Naive thymus-derived CD4-positive, alpha-beta T cell (primary cell): ENCODE measurements around the gene QPCTL. TPM values are rescaled to one million over a fixed set of nuclear protein-coding genes. Genes with fewer than 3 reads are reported as not detected.

Experiments used
- ATAC-seq: fragments of 150-1000 bp; cut with Tn5 transposase; 2 replicates; pipeline ENCODE4 v1.10.0; 2021; ENCODE audit warnings: mild to moderate bottlenecking, moderate library complexity
- CTCF ChIA-PET: fragments of 350-600 bp; sonication (Branson Sonifier 250); formaldehyde crosslinking; loops from one replicate; lab custom pipeline; 2021; ENCODE audit warnings: antibody characterized with exemption; lab: Charles Lee
- POLR2A ChIA-PET: fragments of 350-600 bp; sonication (Branson Sonifier 250); formaldehyde crosslinking; loops from one replicate; lab custom pipeline; 2021; ENCODE audit warnings: antibody characterized with exemption, inconsistent platforms; lab: Charles Lee
- DNase-seq, 9 donors: peaks; one replicate each; pipeline versions ENCODE4 v3.0.0 to v3.0.0-alpha.2; 2020 to 2022; ENCODE audit warnings: mixed read lengths in 1 of 9
- H3K27ac ChIP-seq: one replicate; pipeline ENCODE4 v1.7.0; 2013; ENCODE audit warnings: mild to moderate bottlenecking, low read depth, low read length, moderate library complexity
- H3K27me3 ChIP-seq, 2 donors: one replicate each; pipeline ENCODE4 v1.7.0; 2013; ENCODE audit warnings: low read length in 2 of 2, mild to moderate bottlenecking in 2 of 2, moderate library complexity in 2 of 2; ENCODE audit not compliant: control insufficient read depth in 2 of 2, insufficient read depth in 2 of 2
- H3K36me3 ChIP-seq, 3 experiments: 1 replicate in 2 of 3; 2 replicates in 1 of 3; pipeline ENCODE4 v1.7.0; 2013; ENCODE audit warnings: low read length in 3 of 3, mild to moderate bottlenecking in 3 of 3, moderate library complexity in 1 of 3; ENCODE audit not compliant: insufficient read depth in 3 of 3, control insufficient read depth in 2 of 3
- H3K4me1 ChIP-seq, 2 donors: one replicate each; pipeline ENCODE4 v1.7.0; 2013; ENCODE audit warnings: low read length in 2 of 2, mild to moderate bottlenecking in 2 of 2, moderate library complexity in 1 of 2; ENCODE audit not compliant: control insufficient read depth in 2 of 2, insufficient read depth in 2 of 2
- H3K4me3 ChIP-seq: 2 replicates; pipeline ENCODE4 v1.7.0; 2013; ENCODE audit warnings: mild to moderate bottlenecking, low read length
- H3K9me3 ChIP-seq, 3 experiments: 1 replicate in 2 of 3; 2 replicates in 1 of 3; pipeline ENCODE4 v1.7.0; 2013; ENCODE audit warnings: low read length in 3 of 3; ENCODE audit not compliant: control insufficient read depth in 2 of 3
- H3K27ac Mint-ChIP-seq, 9 donors: one replicate each; pipeline ENCODE4 v1.8.0; 2020 to 2022; ENCODE audit warnings: mixed read lengths in 9 of 9, mild to moderate bottlenecking in 8 of 9, moderate library complexity in 5 of 9, inconsistent platforms in 2 of 9
- H3K27me3 Mint-ChIP-seq, 5 donors: one replicate each; pipeline ENCODE4 v1.8.0; 2021 to 2022; ENCODE audit warnings: mixed read lengths in 5 of 5, mild to moderate bottlenecking in 1 of 5
- H3K36me3 Mint-ChIP-seq, 5 donors: one replicate each; pipeline ENCODE4 v1.8.0; 2020 to 2022; ENCODE audit warnings: mixed read lengths in 5 of 5, mild to moderate bottlenecking in 3 of 5, inconsistent platforms in 1 of 5
- H3K4me1 Mint-ChIP-seq, 7 donors: one replicate each; pipeline ENCODE4 v1.8.0; 2020 to 2022; ENCODE audit warnings: mixed read lengths in 7 of 7, mild to moderate bottlenecking in 3 of 7, inconsistent platforms in 1 of 7
- H3K4me3 Mint-ChIP-seq, 10 donors: one replicate each; pipeline ENCODE4 v1.8.0; 2020 to 2022; ENCODE audit warnings: mild to moderate bottlenecking in 10 of 10, mixed read lengths in 10 of 10, moderate library complexity in 6 of 10, inconsistent platforms in 2 of 10
- H3K9me3 Mint-ChIP-seq, 11 donors: one replicate each; pipeline ENCODE4 v1.8.0; 2020 to 2022; ENCODE audit warnings: mixed read lengths in 11 of 11, mild to moderate bottlenecking in 4 of 11, inconsistent platforms in 1 of 11, moderate library complexity in 1 of 11
- intact Hi-C, 2 donors: fragments of 100-400 bp; cut with micrococcal nuclease; formaldehyde crosslinking; loops; one replicate each; pipeline ENCODE4 v1.15.1; 2023
- polyA plus RNA-seq, 2 donors: library from polyadenylated mRNA; unstranded; fragments of 300-500 nt; fragmentation: Illumina TruSeq; gene quantifications; one replicate each; pipeline ENCODE4 v1.2.3, GENCODE V29; 2021
- total RNA-seq, 6 experiments: library from RNA in 5 of 6; stranded (reverse) in 5 of 6; gene quantifications; 1 replicate in 5 of 6; 2 replicates in 1 of 6; pipeline ENCODE4 v1.2.3 and lab custom pipeline; 2021 to 2026

The QPCTL gene
- total and polyA plus RNA-seq, 7 experiments from 2014 or later, result 1.2 to 8.9 (median 7.0) TPM

DNA sequence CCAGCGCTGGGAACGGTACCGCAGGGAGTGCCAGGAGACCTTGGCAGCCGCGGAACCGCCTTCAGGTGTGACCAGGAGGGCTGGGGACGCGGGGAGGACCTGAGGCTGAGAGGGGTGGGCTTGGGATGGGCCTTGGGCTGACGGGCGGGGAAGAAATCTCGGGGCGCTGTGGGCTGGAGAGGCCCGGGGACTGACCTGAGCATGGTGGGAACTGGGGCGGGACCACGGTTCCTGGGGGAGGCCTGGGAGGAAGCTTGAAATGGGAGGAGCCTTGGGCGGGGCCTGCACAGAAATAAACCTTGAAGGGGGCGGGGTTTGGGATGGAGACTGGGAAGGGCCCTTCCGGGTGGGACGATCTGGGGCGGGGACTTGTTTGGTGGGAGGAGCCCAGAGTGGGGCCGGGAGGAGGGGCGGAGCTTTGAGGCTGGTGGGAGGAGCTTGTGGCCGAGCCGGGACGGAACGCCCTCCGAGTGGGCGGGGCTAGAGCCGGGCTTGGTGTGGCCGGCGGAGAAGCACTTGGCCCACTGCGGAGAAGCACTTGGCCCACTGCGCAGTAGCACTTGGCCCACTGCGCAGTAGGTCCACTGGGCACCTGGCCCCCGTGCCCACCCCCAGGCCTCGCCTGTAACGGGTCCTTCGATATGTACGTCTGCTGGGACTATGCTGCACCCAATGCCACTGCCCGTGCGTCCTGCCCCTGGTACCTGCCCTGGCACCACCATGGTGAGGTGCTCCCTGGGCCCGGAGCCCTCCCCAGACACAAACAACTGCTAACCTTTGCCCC is 21.6 kb upstream of the QPCTL start:
- no peaks in the 10 kb centered on the region for H3K36me3 ChIP-seq
- CTCF ChIA-PET, result interaction anchor here (0.7 to 0.8 kb wide), 2 partner anchors 11 to 13 kb away, joined by 3 read pairs; no protein-coding TSS in a partner anchor
- H3K27ac Mint-ChIP-seq, result peak overlapping the region in 1 of 9 donors; percentile 13
- intact Hi-C loops, result loop anchor here in 1 of 2 donors (1.0 kb wide), 1 partner anchor 10 kb away; no protein-coding TSS in a partner anchor
- ATAC-seq (peak; percentile 58), DNase-seq (peak in 4 of 9 donors; percentile 14 to 87 (median 31))
- H3K27ac ChIP-seq, result no peak overlapping the region
- H3K4me3 Mint-ChIP-seq, result peak overlapping the region in 8 of 10 donors; percentile 39 to 96 (median 74)
- no peaks in the 10 kb centered on the region for H3K9me3 ChIP-seq
- peaks cover 30 to 39% (median 32%) of the 10 kb centered on the region in 7 donors for H3K4me1 Mint-ChIP-seq
- no peak overlapping the region for H3K4me3 ChIP-seq
- no peaks in the 10 kb centered on the region for H3K27me3 ChIP-seq
- POLR2A ChIA-PET, result interaction anchor here (0.6 to 5.7 kb wide), 4 partner anchors 9 to 32 kb away, joined by 3 to 18 read pairs (median 3); partner anchors contain the start of gene SNRPD2
- no peaks in the 10 kb centered on the region for H3K9me3 Mint-ChIP-seq
- peaks cover 0 to 8% (median 0%) of the 10 kb centered on the region in 5 donors for H3K36me3 Mint-ChIP-seq
- peaks cover 0 to 22% (median 17%) of the 10 kb centered on the region in 5 donors for H3K27me3 Mint-ChIP-seq
- H3K4me1 ChIP-seq, result peaks cover 15 to 25% of the 10 kb centered on the region in 2 donors

DNA sequence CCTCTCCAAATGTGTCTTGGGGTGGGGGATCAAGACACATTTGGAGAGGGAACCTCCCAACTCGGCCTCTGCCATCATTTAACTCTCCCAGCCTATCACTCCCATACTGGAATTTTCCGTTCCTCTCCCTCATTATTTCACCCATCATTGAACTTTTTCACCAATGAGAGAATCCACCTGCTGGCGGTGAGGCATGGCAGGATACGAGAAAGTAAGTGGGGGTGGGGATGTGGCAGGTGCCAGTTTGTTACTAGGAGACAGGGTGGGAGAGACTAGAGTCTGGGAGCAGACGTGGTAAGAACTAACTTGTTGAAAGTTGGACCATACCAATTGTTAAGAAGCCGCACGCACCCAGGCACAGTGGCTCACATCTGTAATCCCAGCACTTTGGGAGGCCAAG is 17.5 kb upstream of the QPCTL start:
- Histone ChIP-seq H3K36me3 (no peaks in the 10 kb centered on the region), H3K4me1 (peaks cover 4 to 16% of the 10 kb centered on the region in 2 donors), H3K4me3 (no peak overlapping the region), H3K27ac (no peak overlapping the region), H3K27me3 (no peaks in the 10 kb centered on the region), H3K9me3 (no peaks in the 10 kb centered on the region)
- Mint-ChIP-seq H3K4me3 (peak overlapping the region in 2 of 10 donors; percentile 38 to 63), H3K9me3 (no peaks in the 10 kb centered on the region), H3K27me3 (peaks cover 0 to 18% (median 15%) of the 10 kb centered on the region in 5 donors), H3K27ac (no peak overlapping the region), H3K36me3 (peaks cover 0 to 8% (median 0%) of the 10 kb centered on the region in 5 donors), H3K4me1 (peaks cover 8 to 37% (median 27%) of the 10 kb centered on the region in 7 donors)
- no peak for DNase-seq
- intact Hi-C loops, result no loop called here
- POLR2A ChIA-PET, result no interaction called here
- ATAC-seq, result no peak
- CTCF ChIA-PET, result interaction anchor here (0.7 kb wide), 1 partner anchor 14 kb away, joined by 5 read pairs; no protein-coding TSS in a partner anchor

DNA sequence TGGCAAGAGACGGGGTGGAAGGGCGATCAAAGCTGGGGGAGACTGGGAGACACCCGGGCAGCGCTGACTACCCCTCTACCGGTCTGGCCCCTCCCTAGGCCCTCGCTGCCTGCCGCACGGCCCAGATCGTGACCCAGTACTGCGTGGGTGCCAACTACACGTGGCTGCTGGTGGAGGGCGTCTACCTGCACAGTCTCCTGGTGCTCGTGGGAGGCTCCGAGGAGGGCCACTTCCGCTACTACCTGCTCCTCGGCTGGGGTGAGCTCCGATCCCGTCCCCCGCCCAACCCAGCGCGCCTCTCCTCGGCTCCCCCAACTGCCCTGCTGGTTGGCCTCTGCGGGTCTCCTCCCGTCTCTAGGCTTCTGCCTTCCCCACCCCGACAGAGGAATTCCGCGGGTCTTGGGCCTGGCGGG is 15.6 kb upstream of the QPCTL start:
- H3K27ac Mint-ChIP-seq, result peak overlapping the region in 3 of 9 donors; percentile 40 to 81 (median 75)
- no peaks in the 10 kb centered on the region for H3K9me3 ChIP-seq

DNA sequence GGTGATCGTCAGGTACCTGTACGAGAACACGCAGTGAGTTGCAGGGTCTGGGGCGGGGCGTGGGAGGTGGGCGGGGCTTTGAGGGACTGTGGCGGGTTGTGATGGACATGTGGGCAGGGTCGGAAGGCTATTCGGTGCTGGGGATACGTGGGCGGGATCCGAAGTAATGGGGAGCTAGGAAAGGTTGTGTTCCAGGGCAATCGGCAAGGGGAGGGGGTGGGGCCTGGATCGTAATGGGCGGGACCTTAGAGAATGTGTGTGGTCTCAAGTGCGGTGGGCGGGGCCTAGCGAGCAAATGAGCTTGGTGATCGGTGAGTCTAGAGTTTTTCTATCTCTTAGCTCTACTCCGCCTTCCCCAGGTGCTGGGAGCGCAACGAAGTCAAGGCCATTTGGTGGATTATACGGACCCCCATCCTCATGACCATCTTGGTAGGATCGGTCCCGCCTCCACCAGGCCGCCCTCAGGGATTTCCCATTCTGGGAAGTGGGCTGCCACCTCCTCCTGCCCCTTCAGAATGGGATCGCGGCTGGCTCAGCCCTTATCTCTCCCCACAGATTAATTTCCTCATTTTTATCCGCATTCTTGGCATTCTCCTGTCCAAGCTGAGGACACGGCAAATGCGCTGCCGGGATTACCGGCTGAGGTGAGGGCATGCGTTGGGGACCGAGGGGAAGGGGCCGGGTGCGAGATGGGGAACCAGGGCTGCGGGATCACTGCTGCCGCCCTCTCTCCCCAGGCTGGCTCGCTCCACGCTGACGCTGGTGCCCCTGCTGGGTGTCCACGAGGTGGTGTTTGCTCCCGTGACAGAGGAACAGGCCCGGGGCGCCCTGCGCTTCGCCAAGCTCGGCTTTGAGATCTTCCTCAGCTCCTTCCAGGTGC is 14.9 kb upstream of the QPCTL start:
- ChIA-PET CTCF (interaction anchor here (0.6 to 2.7 kb wide), 6 partner anchors 8 to 632 kb away, joined by 3 to 13 read pairs (median 4); partner anchors contain the start of genes FBXO46, QPCTL and SNRPD2), POLR2A (interaction anchor here (0.5 to 3.6 kb wide), 8 partner anchors 9 to 174 kb away, joined by 3 to 18 read pairs (median 4); partner anchors contain the start of genes GIPR, QPCTL and SNRPD2)
- Histone ChIP-seq H3K9me3 (no peaks in the 10 kb centered on the region), H3K4me3 (peak overlapping the region; percentile 40), H3K36me3 (no peaks in the 10 kb centered on the region), H3K4me1 (peaks cover 14 to 17% of the 10 kb centered on the region in 2 donors), H3K27ac (no peak overlapping the region), H3K27me3 (no peaks in the 10 kb centered on the region)
- DNase-seq (peak; percentile 53 to 91 (median 76)), ATAC-seq (peak; percentile 71)
- Mint-ChIP-seq H3K27me3 (peaks cover 0 to 7% (median 3%) of the 10 kb centered on the region in 5 donors), H3K4me3 (peak overlapping the region; percentile 80 to 97 (median 90)), H3K36me3 (peaks cover 0 to 3% (median 0%) of the 10 kb centered on the region in 5 donors), H3K27ac (peak overlapping the region in 8 of 9 donors; percentile 33 to 90 (median 76)), H3K9me3 (no peaks in the 10 kb centered on the region), H3K4me1 (peaks cover 7 to 26% (median 24%) of the 10 kb centered on the region in 7 donors)
- intact Hi-C loops, result loop anchor here in 1 of 2 donors (1.0 kb wide), 2 partner anchors 8 to 15 kb away; partner anchors contain the start of gene QPCTL

More for the DNA sequence above, 15.6 kb upstream of the QPCTL start:
- DNase-seq, result peak in 7 of 9 donors; percentile 33 to 68 (median 55)
- intact Hi-C loops, result loop anchor here in 1 of 2 donors (1.0 kb wide), 2 partner anchors 8 to 15 kb away; partner anchors contain the start of gene QPCTL
- Histone ChIP-seq H3K27ac (peak overlapping the region; percentile 58), H3K4me1 (peaks cover 11 to 13% of the 10 kb centered on the region in 2 donors), H3K4me3 (peak overlapping the region; percentile 64), H3K27me3 (no peaks in the 10 kb centered on the region), H3K36me3 (no peaks in the 10 kb centered on the region)
- peaks cover 0 to 4% (median 0%) of the 10 kb centered on the region in 5 donors for H3K36me3 Mint-ChIP-seq
- peak; percentile 42 for ATAC-seq
- H3K4me3 Mint-ChIP-seq, result peak overlapping the region; percentile 61 to 93 (median 80)
- peaks cover 3 to 23% (median 21%) of the 10 kb centered on the region in 7 donors for H3K4me1 Mint-ChIP-seq
- H3K27me3 Mint-ChIP-seq, result peaks cover 0 to 7% (median 4%) of the 10 kb centered on the region in 5 donors
- no peaks in the 10 kb centered on the region for H3K9me3 Mint-ChIP-seq
- CTCF ChIA-PET, result interaction anchor here (0.9 to 2.7 kb wide), 5 partner anchors 9 to 54 kb away, joined by 3 to 13 read pairs (median 4); partner anchors contain the start of genes FBXO46, QPCTL and SNRPD2
- POLR2A ChIA-PET, result interaction anchor here (0.5 to 2.0 kb wide), 5 partner anchors 15 to 162 kb away, joined by 3 to 18 read pairs (median 4); partner anchors contain the start of genes QPCTL and SNRPD2

DNA sequence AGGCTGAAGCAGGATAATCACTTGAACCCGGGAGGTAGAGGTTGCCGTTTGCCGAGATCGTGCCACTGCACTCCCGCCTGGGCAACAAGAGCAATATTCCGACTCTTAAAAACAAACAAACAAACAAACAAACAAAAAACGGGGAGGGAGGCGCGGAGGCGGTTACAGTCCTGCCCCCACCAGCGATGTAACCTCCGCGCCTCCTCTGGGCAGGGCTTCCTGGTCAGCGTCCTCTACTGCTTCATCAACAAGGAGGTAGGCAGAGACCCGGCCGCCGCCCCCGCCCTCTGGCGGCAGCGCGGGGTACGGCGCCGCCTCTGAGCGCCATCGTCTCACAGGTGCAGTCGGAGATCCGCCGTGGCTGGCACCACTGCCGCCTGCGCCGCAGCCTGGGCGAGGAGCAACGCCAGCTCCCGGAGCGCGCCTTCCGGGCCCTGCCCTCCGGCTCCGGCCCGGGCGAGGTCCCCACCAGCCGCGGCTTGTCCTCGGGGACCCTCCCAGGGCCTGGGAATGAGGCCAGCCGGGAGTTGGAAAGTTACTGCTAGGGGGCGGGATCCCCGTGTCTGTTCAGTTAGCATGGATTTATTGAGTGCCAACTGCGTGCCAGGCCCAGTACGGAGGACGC is 11.0 kb upstream of the QPCTL start:
- Mint-ChIP-seq H3K9me3 (no peaks in the 10 kb centered on the region), H3K27ac (peak overlapping the region in 8 of 9 donors; percentile 43 to 87 (median 75)), H3K36me3 (peaks cover 0 to 17% (median 3%) of the 10 kb centered on the region in 5 donors), H3K4me1 (peaks cover 7 to 22% (median 20%) of the 10 kb centered on the region in 7 donors), H3K4me3 (peak overlapping the region; percentile 74 to 88 (median 80)), H3K27me3 (peaks cover 0 to 4% (median 0%) of the 10 kb centered on the region in 5 donors)
- ChIA-PET POLR2A (interaction anchor here (1.1 to 3.6 kb wide), 3 partner anchors 10 to 32 kb away, joined by 3 to 18 read pairs (median 15); partner anchors contain the start of genes GIPR, QPCTL and SNRPD2), CTCF (interaction anchor here (1.0 to 2.1 kb wide), 6 partner anchors 10 to 88 kb away, joined by 3 to 17 read pairs (median 4); partner anchors contain the start of genes QPCTL, SIX5 and SNRPD2)
- DNase-seq (peak; percentile 76 to 94 (median 87)), ATAC-seq (peak; percentile 92)
- Histone ChIP-seq H3K27me3 (no peaks in the 10 kb centered on the region), H3K36me3 (peaks cover 0 to 25% (median 4%) of the 10 kb centered on the region in 3 experiments), H3K4me1 (peaks cover 13 to 16% of the 10 kb centered on the region in 2 donors), H3K9me3 (no peaks in the 10 kb centered on the region), H3K27ac (peak overlapping the region; percentile 37), H3K4me3 (peak overlapping the region; percentile 48)
- intact Hi-C loops, result loop anchor here (1.0 kb wide), 10 partner anchors 10 to 254 kb away; partner anchors contain the start of genes QPCTL (in 2 of the 2) and GIPR (in 1 of the 2)
